Measurements from ENCODE around the gene LIF. TPM values are rescaled to one million over a fixed set of nuclear protein-coding genes. Genes with fewer than 3 reads are reported as not detected.

The LIF gene
- total and polyA plus RNA-seq, 2 donors from 2014 or later, result 0.67 to 10.7 TPM

DNA sequence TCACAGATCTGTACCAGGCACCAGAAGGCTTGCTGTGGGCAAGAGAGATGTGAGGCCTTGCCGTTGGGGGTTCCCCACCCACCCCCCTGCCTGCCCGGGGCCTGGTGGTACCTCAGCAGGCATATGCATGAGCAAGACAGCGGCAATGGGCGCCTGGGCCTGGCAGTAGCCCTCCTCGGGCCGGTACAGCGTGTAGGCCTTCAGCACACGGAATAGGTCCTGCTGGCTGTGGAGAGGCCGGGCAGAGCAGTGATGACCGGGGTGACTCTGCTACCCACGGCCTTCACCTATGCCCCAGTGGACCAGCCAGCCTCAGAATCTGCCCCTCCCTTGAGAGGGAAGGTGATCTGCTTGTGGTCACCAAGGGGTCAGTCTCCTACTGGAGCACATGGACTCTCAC, 48.3 kb upstream of the LIF start:
- Histone ChIP-seq H3K4me3 (ENCODE audit: low read length in 3 of 3) (no peak overlapping the region), H3K4me1 (ENCODE audit: control insufficient read depth in 2 of 3, insufficient read depth in 2 of 3, low read depth in 1 of 3, low read length in 3 of 3) (peaks cover 0 to 21% (median 20%) of the 10 kb centered on the region in 3 donors), H3K27me3 (ENCODE audit: control insufficient read depth, insufficient read depth, low read length) (no peaks in the 10 kb centered on the region), H3K9me3 (ENCODE audit: control insufficient read depth in 2 of 3, insufficient read depth in 1 of 3, low read length in 3 of 3) (no peaks in the 10 kb centered on the region), H3K9ac (ENCODE audit: low read length in 3 of 3) (no peak overlapping the region), H3K27ac (ENCODE audit: low read depth in 2 of 2, low read length in 2 of 2) (peak overlapping the region in 1 of 2 donors; percentile 15), H3K36me3 (ENCODE audit: control insufficient read depth in 2 of 3, insufficient read depth in 3 of 3, low read length in 3 of 3) (peaks cover 0 to 67% (median 31%) of the 10 kb centered on the region in 3 donors)
- TF ChIP-seq, protein P1, sequence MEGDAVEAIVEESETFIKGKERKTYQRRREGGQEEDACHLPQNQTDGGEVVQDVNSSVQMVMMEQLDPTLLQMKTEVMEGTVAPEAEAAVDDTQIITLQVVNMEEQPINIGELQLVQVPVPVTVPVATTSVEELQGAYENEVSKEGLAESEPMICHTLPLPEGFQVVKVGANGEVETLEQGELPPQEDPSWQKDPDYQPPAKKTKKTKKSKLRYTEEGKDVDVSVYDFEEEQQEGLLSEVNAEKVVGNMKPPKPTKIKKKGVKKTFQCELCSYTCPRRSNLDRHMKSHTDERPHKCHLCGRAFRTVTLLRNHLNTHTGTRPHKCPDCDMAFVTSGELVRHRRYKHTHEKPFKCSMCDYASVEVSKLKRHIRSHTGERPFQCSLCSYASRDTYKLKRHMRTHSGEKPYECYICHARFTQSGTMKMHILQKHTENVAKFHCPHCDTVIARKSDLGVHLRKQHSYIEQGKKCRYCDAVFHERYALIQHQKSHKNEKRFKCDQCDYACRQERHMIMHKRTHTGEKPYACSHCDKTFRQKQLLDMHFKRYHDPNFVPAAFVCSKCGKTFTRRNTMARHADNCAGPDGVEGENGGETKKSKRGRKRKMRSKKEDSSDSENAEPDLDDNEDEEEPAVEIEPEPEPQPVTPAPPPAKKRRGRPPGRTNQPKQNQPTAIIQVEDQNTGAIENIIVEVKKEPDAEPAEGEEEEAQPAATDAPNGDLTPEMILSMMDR (IDR thresholded peaks at IDR 0.05; ENCODE audit: borderline replicate concordance, extremely low read depth, insufficient read depth), result no peak
- DNase-seq (no peak), FAIRE-seq (no peak)
- intact Hi-C loops (cut with DNase I), result no loop called here

DNA sequence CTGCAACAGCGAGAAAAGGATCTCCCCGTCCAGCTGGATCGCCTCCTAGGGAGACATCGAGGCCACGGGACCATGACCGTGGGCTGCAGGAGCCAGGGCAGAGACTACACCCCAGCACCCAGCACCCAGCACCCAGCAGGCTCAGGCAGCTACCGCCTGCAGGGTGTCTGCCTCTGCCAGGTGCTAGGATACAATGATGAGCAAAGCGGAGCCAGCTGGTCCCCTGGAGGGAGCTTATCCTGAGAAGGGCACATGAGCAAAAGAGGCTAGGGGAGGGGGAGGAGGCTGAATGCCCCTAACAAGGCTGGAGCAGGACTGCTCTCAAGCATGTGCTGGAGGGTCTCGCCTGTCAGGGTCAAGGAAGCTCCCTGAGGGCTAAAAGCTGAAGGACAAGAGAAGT, 47.5 kb upstream of the LIF start:
- Histone ChIP-seq H3K27ac (ENCODE audit: low read depth in 2 of 2, low read length in 2 of 2) (no peak overlapping the region), H3K4me3 (ENCODE audit: low read length in 3 of 3) (no peak overlapping the region), H3K27me3 (ENCODE audit: control insufficient read depth, insufficient read depth, low read length) (no peaks in the 10 kb centered on the region), H3K4me1 (ENCODE audit: control insufficient read depth in 2 of 3, insufficient read depth in 2 of 3, low read depth in 1 of 3, low read length in 3 of 3) (peaks cover 0 to 22% (median 20%) of the 10 kb centered on the region in 3 donors), H3K36me3 (ENCODE audit: control insufficient read depth in 2 of 3, insufficient read depth in 3 of 3, low read length in 3 of 3) (peaks cover 0 to 61% (median 30%) of the 10 kb centered on the region in 3 donors), H3K9me3 (ENCODE audit: control insufficient read depth in 2 of 3, insufficient read depth in 1 of 3, low read length in 3 of 3) (no peaks in the 10 kb centered on the region), H3K9ac (ENCODE audit: low read length in 3 of 3) (no peak overlapping the region)
- intact Hi-C loops (cut with DNase I), result no loop called here
- FAIRE-seq (no peak), DNase-seq (no peak)
- TF ChIP-seq, protein P1 (IDR thresholded peaks at IDR 0.05; ENCODE audit: borderline replicate concordance, extremely low read depth, insufficient read depth), result no peak

DNA sequence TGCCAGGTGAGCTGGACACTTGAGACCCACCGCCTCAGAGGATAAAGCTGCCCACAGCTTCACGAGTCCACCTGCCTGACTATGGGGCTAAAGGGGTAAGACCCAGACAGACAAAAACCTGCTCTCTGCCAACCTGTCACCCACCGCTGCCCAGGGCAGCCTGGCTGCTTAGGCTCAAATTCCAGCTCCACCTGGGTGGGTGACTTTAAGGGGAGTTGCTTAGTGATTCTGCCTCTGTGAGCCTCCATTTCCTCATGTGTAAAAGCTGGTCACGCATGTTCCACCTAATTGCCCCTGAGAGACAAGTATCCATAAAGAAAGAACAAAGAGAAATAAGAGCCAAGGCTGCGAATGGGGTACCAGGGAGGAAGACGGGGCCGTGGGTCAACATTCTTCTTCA, 46.5 kb upstream of the LIF start:
- FAIRE-seq, result no peak
- Histone ChIP-seq H3K36me3 (ENCODE audit: control insufficient read depth in 2 of 3, insufficient read depth in 3 of 3, low read length in 3 of 3) (peaks cover 0 to 50% (median 24%) of the 10 kb centered on the region in 3 donors), H3K4me1 (ENCODE audit: control insufficient read depth in 2 of 3, insufficient read depth in 2 of 3, low read depth in 1 of 3, low read length in 3 of 3) (peaks cover 0 to 24% (median 22%) of the 10 kb centered on the region in 3 donors)

More for the DNA sequence above, 46.5 kb upstream of the LIF start:
- Histone ChIP-seq H3K27me3 (ENCODE audit: control insufficient read depth, insufficient read depth, low read length) (no peaks in the 10 kb centered on the region), H3K27ac (ENCODE audit: low read depth in 2 of 2, low read length in 2 of 2) (no peak overlapping the region), H3K9ac (ENCODE audit: low read length in 3 of 3) (no peak overlapping the region), H3K4me3 (ENCODE audit: low read length in 3 of 3) (no peak overlapping the region), H3K9me3 (ENCODE audit: control insufficient read depth in 2 of 3, insufficient read depth in 1 of 3, low read length in 3 of 3) (no peaks in the 10 kb centered on the region)
- DNase-seq, result peak in 2 of 5 donors; percentile 47 to 59
- TF ChIP-seq, protein P1 (IDR thresholded peaks at IDR 0.05; ENCODE audit: borderline replicate concordance, extremely low read depth, insufficient read depth), result no peak
- intact Hi-C loops (cut with DNase I), result no loop called here
